Measurements from ENCODE around the gene LYL1. TPM values are rescaled to one million over a fixed set of nuclear protein-coding genes. Genes with fewer than 3 reads are reported as not detected.

Gene LYL1
- total RNA-seq, 4 donors from 2014 or later: 2.6 to 15.5 (median 11.1) TPM

- Histone ChIP-seq H3K4me3 (no peak overlapping the region), H3K4me1 (peaks cover 0 to 13% of the 10 kb centered on the region in 2 donors), H3K27me3 (no peaks in the 10 kb centered on the region), H3K9me3 (no peaks in the 10 kb centered on the region), H3K27ac (peak overlapping the region; percentile 80 to 87), H3K36me3 (no peaks in the 10 kb centered on the region)
- TF ChIP-seq POLR2A (IDR thresholded peaks at IDR 0.05): no peak
- TF ChIP-seq CTCF (IDR thresholded peaks at IDR 0.05): no peak
- peak in 1 of 2 donors; percentile 17 for DNase-seq
- intact Hi-C loops (cut with DNase I; ENCODE audit: low total_unique reads): no loop called here
Observed at GRCh38 chr19:13103581-13104359, 1.1 kb upstream of the LYL1 start.

GRCh38 chr19:13102416-13102665, 317 bp downstream of the LYL1 start:
- H3K4me1 ChIP-seq: peaks cover 0 to 14% of the 10 kb centered on the region in 2 donors
- H3K9me3 ChIP-seq: no peaks in the 10 kb centered on the region
- H3K4me3 ChIP-seq: peak overlapping the region; percentile 30 to 37
- H3K27ac ChIP-seq: peak overlapping the region; percentile 80 to 87
- no peaks in the 10 kb centered on the region for H3K36me3 ChIP-seq
- no peak for DNase-seq
- intact Hi-C loops (cut with DNase I; ENCODE audit: low total_unique reads): no loop called here
- no peaks in the 10 kb centered on the region for H3K27me3 ChIP-seq
- no peak for TF ChIP-seq CTCF (IDR thresholded peaks at IDR 0.05)

- peak in 1 of 2 donors; percentile 24 for DNase-seq
- H3K4me1 ChIP-seq: peaks cover 0 to 14% of the 10 kb centered on the region in 2 donors
- intact Hi-C loops (cut with DNase I; ENCODE audit: low total_unique reads): no loop called here
Observed at GRCh38 chr19:13101590-13102415, 855 bp downstream of the LYL1 start.

GRCh38 chr19:13100841-13101589, 1.6 kb downstream of the LYL1 start:
- DNase-seq: peak in 1 of 2 donors; percentile 43
- Histone ChIP-seq H3K36me3 (no peaks in the 10 kb centered on the region), H3K4me3 (no peak overlapping the region), H3K27me3 (no peaks in the 10 kb centered on the region), H3K9me3 (no peaks in the 10 kb centered on the region), H3K4me1 (peaks cover 0 to 20% of the 10 kb centered on the region in 2 donors), H3K27ac (peak overlapping the region; percentile 80 to 87)
- intact Hi-C loops (cut with DNase I; ENCODE audit: low total_unique reads): no loop called here
- peak in 1 of 4 experiments; percentile 14 for TF ChIP-seq CTCF (IDR thresholded peaks at IDR 0.05)
- TF ChIP-seq POLR2A (IDR thresholded peaks at IDR 0.05): no peak

More at GRCh38 chr19:13101590-13102415, 855 bp downstream of the LYL1 start:
- Histone ChIP-seq H3K27me3 (no peaks in the 10 kb centered on the region), H3K9me3 (no peaks in the 10 kb centered on the region), H3K36me3 (no peaks in the 10 kb centered on the region), H3K27ac (peak overlapping the region; percentile 80 to 87), H3K4me3 (peak overlapping the region; percentile 30 to 37)
- TF ChIP-seq CTCF (IDR thresholded peaks at IDR 0.05): no peak
- TF ChIP-seq POLR2A (IDR thresholded peaks at IDR 0.05): no peak
